ENCODE results near the gene SLC9A9.
"Not testable (repeated sequence)": the region's sequence is repeated elsewhere in the genome, so short reads cannot be mapped to it uniquely, and the experiment has no call there.

SLC9A9 gene

GRCh38 chr3:143881095-143881494 lies 32.8 kb upstream of the SLC9A9 start:
- no peaks in the 10 kb centered on the region for H3K79me2 ChIP-seq (ENCODE audit: insufficient read depth, low read length)
- H3K4me3 ChIP-seq (ENCODE audit: low read depth in 1 of 2, low read length in 2 of 2) = no peak overlapping the region
- no peak for TF ChIP-seq EZH2 (IDR thresholded peaks at IDR 0.05; ENCODE audit: borderline replicate concordance, low read depth, low read length, severe bottlenecking)
- TF ChIP-seq CTCF (IDR thresholded peaks at IDR 0.05; ENCODE audit: borderline replicate concordance, extremely low read depth, low read length, poor library complexity, severe bottlenecking) = no peak
- no peak overlapping the region for H3K4me2 ChIP-seq (ENCODE audit: insufficient read depth, low read length)
- ATAC-seq (ENCODE audit: insufficient read depth, low read depth) (no peak), DNase-seq (no peak)
- no peak overlapping the region for H3K9ac ChIP-seq (ENCODE audit: low read depth, low read length)
- no peak overlapping the region for H3K27ac ChIP-seq (ENCODE audit: low read length)
- H2AFZ ChIP-seq (ENCODE audit: low read depth, low read length) = no peak overlapping the region
- no peaks in the 10 kb centered on the region for H3K4me1 ChIP-seq (ENCODE audit: insufficient read depth, low read length)
- H3K36me3 ChIP-seq (ENCODE audit: insufficient read depth, low read length) = no peaks in the 10 kb centered on the region
- H4K20me1 ChIP-seq (ENCODE audit: insufficient read depth, low read length) = no peaks in the 10 kb centered on the region
- no peaks in the 10 kb centered on the region for H3K9me3 ChIP-seq (ENCODE audit: insufficient read depth, low read length, severe bottlenecking)
- H3K27me3 ChIP-seq (ENCODE audit: insufficient read depth, low read length, poor library complexity) = peaks cover 10% of the 10 kb centered on the region

GRCh38 chr3:143875546-143875945 lies 27.3 kb upstream of the SLC9A9 start:
- Histone ChIP-seq H3K9ac (ENCODE audit: low read depth, low read length) (no peak overlapping the region), H2AFZ (ENCODE audit: low read depth, low read length) (no peak overlapping the region), H3K9me3 (ENCODE audit: insufficient read depth, low read length, severe bottlenecking) (no peaks in the 10 kb centered on the region), H3K27ac (ENCODE audit: low read length) (no peak overlapping the region), H3K79me2 (ENCODE audit: insufficient read depth, low read length) (no peaks in the 10 kb centered on the region), H3K27me3 (ENCODE audit: insufficient read depth, low read length, poor library complexity) (no peaks in the 10 kb centered on the region), H4K20me1 (ENCODE audit: insufficient read depth, low read length) (no peaks in the 10 kb centered on the region), H3K4me2 (ENCODE audit: insufficient read depth, low read length) (no peak overlapping the region), H3K4me1 (ENCODE audit: insufficient read depth, low read length) (no peaks in the 10 kb centered on the region), H3K4me3 (ENCODE audit: low read depth in 1 of 2, low read length in 2 of 2) (no peak overlapping the region), H3K36me3 (ENCODE audit: insufficient read depth, low read length) (no peaks in the 10 kb centered on the region)
- no peak for DNase-seq
- no peak for TF ChIP-seq CTCF (IDR thresholded peaks at IDR 0.05; ENCODE audit: borderline replicate concordance, extremely low read depth, low read length, poor library complexity, severe bottlenecking)
- TF ChIP-seq EZH2 (IDR thresholded peaks at IDR 0.05; ENCODE audit: borderline replicate concordance, low read depth, low read length, severe bottlenecking) = no peak
- ATAC-seq (ENCODE audit: insufficient read depth, low read depth) = no peak

GRCh38 chr3:143873553-143873952 lies 25.3 kb upstream of the SLC9A9 start:
- H3K9me3 ChIP-seq (ENCODE audit: insufficient read depth, low read length, severe bottlenecking); H3K27me3 ChIP-seq (ENCODE audit: insufficient read depth, low read length, poor library complexity); H3K36me3 ChIP-seq (ENCODE audit: insufficient read depth, low read length); DNase-seq; H3K4me2 ChIP-seq (ENCODE audit: insufficient read depth, low read length); H4K20me1 ChIP-seq (ENCODE audit: insufficient read depth, low read length); H3K9ac ChIP-seq (ENCODE audit: low read depth, low read length); H3K4me1 ChIP-seq (ENCODE audit: insufficient read depth, low read length); H3K27ac ChIP-seq (ENCODE audit: low read length); ATAC-seq (ENCODE audit: insufficient read depth, low read depth); H3K4me3 ChIP-seq (ENCODE audit: low read depth in 1 of 2, low read length in 2 of 2); H3K79me2 ChIP-seq (ENCODE audit: insufficient read depth, low read length); H2AFZ ChIP-seq (ENCODE audit: low read depth, low read length): not testable (repeated sequence)

GRCh38 chr3:143865302-143865701 lies 17.0 kb upstream of the SLC9A9 start:
- H3K27ac ChIP-seq (ENCODE audit: low read length) = no peak overlapping the region
- H3K4me3 ChIP-seq (ENCODE audit: low read depth in 1 of 2, low read length in 2 of 2) = no peak overlapping the region
- H3K79me2 ChIP-seq (ENCODE audit: insufficient read depth, low read length) = no peaks in the 10 kb centered on the region
- ATAC-seq (ENCODE audit: insufficient read depth, low read depth) (no peak), DNase-seq (no peak)
- H4K20me1 ChIP-seq (ENCODE audit: insufficient read depth, low read length) = no peaks in the 10 kb centered on the region
- no peak overlapping the region for H2AFZ ChIP-seq (ENCODE audit: low read depth, low read length)
- H3K4me1 ChIP-seq (ENCODE audit: insufficient read depth, low read length) = no peaks in the 10 kb centered on the region
- no peak overlapping the region for H3K4me2 ChIP-seq (ENCODE audit: insufficient read depth, low read length)
- TF ChIP-seq CTCF (IDR thresholded peaks at IDR 0.05; ENCODE audit: borderline replicate concordance, extremely low read depth, low read length, poor library complexity, severe bottlenecking) = no peak
- TF ChIP-seq EZH2 (IDR thresholded peaks at IDR 0.05; ENCODE audit: borderline replicate concordance, low read depth, low read length, severe bottlenecking) = no peak
- no peak overlapping the region for H3K9ac ChIP-seq (ENCODE audit: low read depth, low read length)
- H3K9me3 ChIP-seq (ENCODE audit: insufficient read depth, low read length, severe bottlenecking) = no peaks in the 10 kb centered on the region
- peaks cover 16% of the 10 kb centered on the region for H3K27me3 ChIP-seq (ENCODE audit: insufficient read depth, low read length, poor library complexity)
- H3K36me3 ChIP-seq (ENCODE audit: insufficient read depth, low read length) = no peaks in the 10 kb centered on the region

All from DND-41 (cell line).